ENCODE data around the gene BAIAP2L1.

BAIAP2L1 gene

DNA sequence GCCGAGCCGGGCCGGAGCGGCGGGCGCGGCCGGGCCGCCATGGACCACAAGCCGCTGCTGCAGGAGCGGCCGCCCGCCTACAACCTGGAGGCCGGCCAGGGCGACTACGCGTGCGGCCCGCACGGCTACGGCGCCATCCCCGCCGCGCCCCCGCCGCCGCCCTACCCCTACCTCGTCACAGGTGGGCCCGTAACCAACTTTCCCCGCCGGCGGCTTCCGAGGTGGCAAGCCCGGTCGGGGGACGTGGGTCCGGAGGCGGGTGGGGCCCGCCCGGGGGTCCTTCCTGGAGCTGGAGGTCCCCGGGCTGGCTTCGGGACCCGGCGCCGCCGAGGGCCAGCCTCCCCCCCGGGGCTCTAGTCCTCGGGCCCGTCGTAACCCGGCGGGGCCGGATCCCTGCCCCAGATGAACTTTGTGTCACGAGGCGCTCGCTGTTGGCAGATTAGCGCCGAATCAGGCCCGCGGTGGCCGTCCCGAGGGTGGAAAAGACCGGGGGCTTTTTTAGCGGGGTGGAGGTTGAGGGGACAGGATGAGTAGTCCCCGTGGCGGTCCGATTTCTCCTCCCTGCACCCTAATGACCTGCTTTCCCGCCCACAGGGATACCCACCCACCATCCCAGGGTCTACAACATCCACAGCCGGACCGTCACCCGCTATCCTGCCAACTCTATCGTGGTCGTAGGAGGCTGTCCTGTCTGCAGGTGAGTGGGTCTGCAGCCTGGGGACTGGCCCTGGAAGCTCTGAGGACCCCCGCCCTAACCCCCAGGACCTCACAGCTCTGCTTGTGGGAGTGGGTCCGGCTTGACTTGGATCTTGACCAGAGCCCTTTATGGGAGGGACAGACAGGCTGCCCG, 118.9 kb downstream of the BAIAP2L1 start:
- Histone ChIP-seq H2AFZ (ENCODE audit: low read depth, low read length) (no peak overlapping the region), H3K4me1 (ENCODE audit: control insufficient read depth, insufficient read depth, low read depth, low read length) (peaks cover 40% of the 10 kb centered on the region), H2AK5ac (ENCODE audit: low read length, severe bottlenecking) (no peak overlapping the region), H4K8ac (ENCODE audit: low read length) (peak overlapping the region; percentile 87), H3K9me3 (ENCODE audit: control insufficient read depth, low read length) (no peaks in the 10 kb centered on the region), H2BK15ac (ENCODE audit: low read depth, poor library complexity, severe bottlenecking) (peak overlapping the region; percentile 26), H2BK5ac (ENCODE audit: low read depth, low read length, poor library complexity, severe bottlenecking) (no peak overlapping the region), H3K9ac (ENCODE audit: low read length) (peak overlapping the region; percentile 95), H3K14ac (ENCODE audit: low read length in 2 of 2) (peak overlapping the region; percentile 18 to 98), H3K79me1 (replicated peaks; ENCODE audit: low read length, poor library complexity, severe bottlenecking) (peaks cover 2% of the 10 kb centered on the region), H3K36me3 (ENCODE audit: control insufficient read depth in 1 of 2, insufficient read depth in 2 of 2, low read depth in 1 of 2, low read length in 2 of 2) (peaks cover 28 to 30% of the 10 kb centered on the region in 2 experiments), H3K4ac (ENCODE audit: low read depth in 1 of 2, low read length in 2 of 2) (peak overlapping the region; percentile 66 to 85), H3K4me3 (ENCODE audit: insufficient read depth in 1 of 2, low read depth in 1 of 2, low read length in 2 of 2) (peak overlapping the region; percentile 76 to 91), H3K18ac (ENCODE audit: low read depth in 1 of 2, low read length in 2 of 2) (peak overlapping the region; percentile 40 to 93), H3K23ac (ENCODE audit: low read length in 2 of 2) (peak overlapping the region; percentile 37 to 95), H2BK120ac (ENCODE audit: low read depth, low read length) (peak overlapping the region; percentile 86), H2BK12ac (ENCODE audit: low read length in 2 of 2) (peak overlapping the region in 1 of 2 experiments; percentile 21), H4K91ac (ENCODE audit: low read length) (peak overlapping the region; percentile 77), H3K27me3 (ENCODE audit: control insufficient read depth in 1 of 2, insufficient read depth in 1 of 2, low read length in 2 of 2) (no peaks in the 10 kb centered on the region), H3K27ac (ENCODE audit: low read length, poor library complexity, severe bottlenecking) (peak overlapping the region; percentile 0), H3K4me2 (ENCODE audit: low read length, poor library complexity, severe bottlenecking) (peak overlapping the region; percentile 71)
- WGBS: 3% methylated on average over 31 of the region's 77 CpGs
- DNase-seq: no peak

DNA sequence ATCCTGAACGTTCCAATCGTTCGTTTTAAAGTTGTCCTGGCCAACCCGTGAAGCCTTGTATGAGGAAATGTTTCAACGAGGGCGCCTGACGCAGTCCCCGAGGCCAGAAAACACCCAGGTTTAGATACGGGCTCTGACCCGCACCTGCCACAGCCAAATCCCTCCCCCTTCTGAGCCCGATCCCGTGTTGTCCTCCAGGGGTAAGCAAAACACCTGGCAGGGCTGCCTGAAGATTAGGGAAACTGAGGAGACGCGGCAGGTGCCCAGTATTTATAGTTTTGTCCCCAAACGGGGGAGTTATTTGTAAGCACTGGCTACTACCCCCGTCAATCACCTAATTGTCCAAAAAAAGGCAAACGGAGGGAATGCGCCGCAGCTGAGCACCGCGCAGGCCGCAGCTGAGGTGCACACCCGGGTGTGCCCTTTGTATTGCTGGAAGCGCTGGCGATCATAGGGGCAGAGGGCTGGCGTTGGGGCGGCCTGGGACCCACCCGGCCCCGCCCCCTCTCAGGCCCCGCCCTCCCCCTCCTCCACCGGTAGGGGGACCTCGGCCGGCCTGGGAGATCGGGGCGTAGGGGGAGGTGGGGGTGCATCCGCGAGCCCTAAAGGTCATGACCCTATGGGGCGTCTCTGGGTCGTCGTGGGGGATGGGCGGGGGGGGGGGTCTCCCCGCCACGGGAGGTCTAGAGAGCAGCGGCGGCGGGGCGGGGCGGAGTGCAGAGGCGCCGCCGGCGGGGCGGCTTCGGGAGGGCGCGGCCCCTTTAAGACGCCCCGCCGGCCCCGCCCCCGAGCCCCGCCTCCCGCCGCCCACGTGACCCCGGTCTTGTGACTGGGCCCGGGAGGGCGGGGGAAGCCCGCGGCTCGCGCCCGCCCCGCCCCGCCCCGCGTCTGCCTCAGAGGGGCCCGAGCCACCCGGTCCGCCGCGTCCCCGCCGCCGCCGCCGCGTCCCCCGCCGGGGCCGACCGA, 119.8 kb downstream of the BAIAP2L1 start, which contains the start of gene BRI3:
TSS of gene BRI3 (plus strand) at position 896 of the 966 bp plus-strand sequence. CDS start 110 bp downstream, outside the sequence.
- Histone ChIP-seq H3K4ac (ENCODE audit: low read depth in 1 of 2, low read length in 2 of 2) (peak within 1 kb of the TSS; percentile 66 to 90), H3K27ac (ENCODE audit: low read length, poor library complexity, severe bottlenecking) (peak within 1 kb of the TSS; percentile 0), H3K23ac (ENCODE audit: low read length in 2 of 2) (peak within 1 kb of the TSS; percentile 37 to 95), H2BK120ac (ENCODE audit: low read depth, low read length) (peak within 1 kb of the TSS; percentile 88), H2BK15ac (ENCODE audit: low read depth, poor library complexity, severe bottlenecking) (peak within 1 kb of the TSS; percentile 26), H4K91ac (ENCODE audit: low read length) (peak within 1 kb of the TSS; percentile 77), H3K9ac (ENCODE audit: low read length) (peak within 1 kb of the TSS; percentile 95), H2BK5ac (ENCODE audit: low read depth, low read length, poor library complexity, severe bottlenecking) (no peak within 1 kb of the TSS), H3K27me3 (ENCODE audit: control insufficient read depth in 1 of 2, insufficient read depth in 1 of 2, low read length in 2 of 2) (no peaks in the 10 kb centered on the region), H3K9me3 (ENCODE audit: control insufficient read depth, low read length) (no peaks in the 10 kb centered on the region), H3K18ac (ENCODE audit: low read depth in 1 of 2, low read length in 2 of 2) (peak within 1 kb of the TSS; percentile 78 to 93), H3K4me1 (ENCODE audit: control insufficient read depth, insufficient read depth, low read depth, low read length) (peaks cover 32% of the 10 kb centered on the region), H3K4me3 (ENCODE audit: insufficient read depth in 1 of 2, low read depth in 1 of 2, low read length in 2 of 2) (peak within 1 kb of the TSS; percentile 76 to 91), H2BK12ac (ENCODE audit: low read length in 2 of 2) (peak within 1 kb of the TSS; percentile 38 to 71), H2AK5ac (ENCODE audit: low read length, severe bottlenecking) (no peak within 1 kb of the TSS), H3K79me1 (replicated peaks; ENCODE audit: low read length, poor library complexity, severe bottlenecking) (peaks cover 2% of the 10 kb centered on the region), H3K36me3 (ENCODE audit: control insufficient read depth in 1 of 2, insufficient read depth in 2 of 2, low read depth in 1 of 2, low read length in 2 of 2) (peaks cover 22 to 23% of the 10 kb centered on the region in 2 experiments), H3K4me2 (ENCODE audit: low read length, poor library complexity, severe bottlenecking) (peak within 1 kb of the TSS; percentile 98), H2AFZ (ENCODE audit: low read depth, low read length) (peak within 1 kb of the TSS; percentile 67), H3K14ac (ENCODE audit: low read length in 2 of 2) (peak within 1 kb of the TSS; percentile 18 to 98), H4K8ac (ENCODE audit: low read length) (peak within 1 kb of the TSS; percentile 87)
- peak; percentile 87 for DNase-seq
- 1% methylated on average over 24 of the region's 92 CpGs for whole genome bisulfite sequencing

DNA sequence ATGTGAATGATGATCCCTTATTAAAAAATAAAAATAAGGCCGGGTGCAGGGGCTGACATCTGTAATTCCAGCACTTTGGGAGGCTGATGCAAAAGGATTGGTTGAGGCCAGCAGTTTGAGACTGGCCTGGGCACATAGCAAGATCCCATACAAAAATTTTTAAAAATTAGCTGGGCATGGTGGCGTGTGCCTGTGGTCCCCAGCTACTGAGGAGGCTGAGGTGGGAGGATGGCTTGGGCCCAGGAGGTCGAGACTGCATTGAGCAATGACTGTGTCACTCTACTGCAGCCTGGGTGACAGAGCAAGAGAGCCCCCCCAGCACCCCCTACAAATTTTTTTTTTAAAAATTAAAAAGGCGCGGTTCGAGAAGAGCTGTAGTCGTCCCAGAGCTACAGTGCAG, 120.6 kb downstream of the BAIAP2L1 start:
- peaks cover 25% of the 10 kb centered on the region for H3K4me1 ChIP-seq (ENCODE audit: control insufficient read depth, insufficient read depth, low read depth, low read length)
- H3K36me3 ChIP-seq (ENCODE audit: control insufficient read depth in 1 of 2, insufficient read depth in 2 of 2, low read depth in 1 of 2, low read length in 2 of 2): peaks cover 18 to 19% of the 10 kb centered on the region in 2 experiments
- H2BK15ac ChIP-seq (ENCODE audit: low read depth, poor library complexity, severe bottlenecking): no peak overlapping the region
- H2BK120ac ChIP-seq (ENCODE audit: low read depth, low read length): no peak overlapping the region
- H3K4me2 ChIP-seq (ENCODE audit: low read length, poor library complexity, severe bottlenecking): peak overlapping the region; percentile 98
- H3K27me3 ChIP-seq (ENCODE audit: control insufficient read depth in 1 of 2, insufficient read depth in 1 of 2, low read length in 2 of 2): no peaks in the 10 kb centered on the region
- no peak overlapping the region for H3K18ac ChIP-seq (ENCODE audit: low read depth in 1 of 2, low read length in 2 of 2)
- H3K14ac ChIP-seq (ENCODE audit: low read length in 2 of 2): no peak overlapping the region
- DNase-seq: no peak
- 63% methylated on average over 7 of the region's 7 CpGs for WGBS
- H3K27ac ChIP-seq (ENCODE audit: low read length, poor library complexity, severe bottlenecking): no peak overlapping the region
- H2BK12ac ChIP-seq (ENCODE audit: low read length in 2 of 2): no peak overlapping the region
- no peaks in the 10 kb centered on the region for H3K79me1 ChIP-seq (replicated peaks; ENCODE audit: low read length, poor library complexity, severe bottlenecking)
- H3K9ac ChIP-seq (ENCODE audit: low read length): peak overlapping the region; percentile 87
- H3K4me3 ChIP-seq (ENCODE audit: insufficient read depth in 1 of 2, low read depth in 1 of 2, low read length in 2 of 2): peak overlapping the region in 1 of 2 experiments; percentile 84
- H4K91ac ChIP-seq (ENCODE audit: low read length): no peak overlapping the region
- H2AFZ ChIP-seq (ENCODE audit: low read depth, low read length): no peak overlapping the region
- H2AK5ac ChIP-seq (ENCODE audit: low read length, severe bottlenecking): no peak overlapping the region
- H3K9me3 ChIP-seq (ENCODE audit: control insufficient read depth, low read length): no peaks in the 10 kb centered on the region
- H2BK5ac ChIP-seq (ENCODE audit: low read depth, low read length, poor library complexity, severe bottlenecking): no peak overlapping the region
- no peak overlapping the region for H4K8ac ChIP-seq (ENCODE audit: low read length)
- H3K23ac ChIP-seq (ENCODE audit: low read length in 2 of 2): no peak overlapping the region
- H3K4ac ChIP-seq (ENCODE audit: low read depth in 1 of 2, low read length in 2 of 2): no peak overlapping the region
